Stimulated activated naive CD8-positive, alpha-beta T cell treated with anti-CD3 and anti-CD28 coated beads, Interleukin-15, amount 100 ng/mL, for 72 hours (primary cell): ENCODE results near the gene MYH9.
"Not testable (repeated sequence)": the region's sequence is repeated elsewhere in the genome, so short reads cannot be mapped to it uniquely, and the experiment has no call there.

ENCODE experiments used
- ATAC-seq: fragments of 150-1000 bp; cut with Tn5 transposase; 2 replicates; pipeline ENCODE4 v1.10.0; 2021; ENCODE audit warnings: mild to moderate bottlenecking, moderate library complexity
- DNase-seq, 2 donors: peaks; one replicate each; pipeline ENCODE4 v3.0.0; 2021 to 2022
- H3K27ac Mint-ChIP-seq, 2 donors: one replicate each; pipeline ENCODE4 v1.8.0; 2022; ENCODE audit warnings: mild to moderate bottlenecking in 2 of 2, mixed read lengths in 2 of 2, moderate library complexity in 2 of 2
- H3K27me3 Mint-ChIP-seq: one replicate; pipeline ENCODE4 v1.8.0; 2022; ENCODE audit warnings: mixed read lengths
- H3K4me1 Mint-ChIP-seq: one replicate; pipeline ENCODE4 v1.8.0; 2022; ENCODE audit warnings: mild to moderate bottlenecking, mixed read lengths
- H3K4me3 Mint-ChIP-seq, 2 donors: one replicate each; pipeline ENCODE4 v1.8.0; 2022; ENCODE audit warnings: mild to moderate bottlenecking in 2 of 2, mixed read lengths in 2 of 2, moderate library complexity in 1 of 2
- H3K9me3 Mint-ChIP-seq, 2 donors: one replicate each; pipeline ENCODE4 v1.8.0; 2022; ENCODE audit warnings: mixed read lengths in 2 of 2

Gene MYH9

GRCh38 chr22:36298601-36299000 is 89.2 kb downstream of the MYH9 start:
- Mint-ChIP-seq H3K4me1 (peaks cover 43% of the 10 kb centered on the region), H3K27me3 (no peaks in the 10 kb centered on the region), H3K9me3 (no peaks in the 10 kb centered on the region), H3K4me3 (no peak overlapping the region), H3K27ac (no peak overlapping the region)
- ATAC-seq, result no peak
- no peak for DNase-seq

DNA sequence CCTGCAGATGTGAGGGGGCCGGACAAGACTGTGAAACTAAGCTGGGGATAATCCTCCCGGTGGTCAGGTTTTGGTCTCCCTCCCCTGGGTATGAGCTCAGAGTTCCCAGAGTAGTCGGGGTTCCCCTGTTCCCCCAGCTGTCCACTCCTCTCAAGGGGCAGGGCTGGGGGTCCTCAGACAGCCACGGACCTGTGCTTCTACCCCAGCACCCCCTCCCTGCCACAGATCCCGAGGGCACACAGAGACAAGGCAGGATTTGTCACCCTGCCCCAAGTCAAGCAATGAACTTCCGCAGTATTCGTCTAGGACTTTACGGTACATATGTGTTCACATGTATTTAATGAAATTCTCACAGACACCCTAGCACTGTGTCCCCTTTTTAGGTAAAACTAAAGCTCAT is 89.6 kb downstream of the MYH9 start:
- peak overlapping the region in 1 of 2 donors; percentile 42 for H3K27ac Mint-ChIP-seq
- H3K4me3 Mint-ChIP-seq, result no peak overlapping the region
- no peak for DNase-seq
- peaks cover 46% of the 10 kb centered on the region for H3K4me1 Mint-ChIP-seq
- no peak for ATAC-seq
- no peaks in the 10 kb centered on the region for H3K9me3 Mint-ChIP-seq
- H3K27me3 Mint-ChIP-seq, result no peaks in the 10 kb centered on the region

DNA sequence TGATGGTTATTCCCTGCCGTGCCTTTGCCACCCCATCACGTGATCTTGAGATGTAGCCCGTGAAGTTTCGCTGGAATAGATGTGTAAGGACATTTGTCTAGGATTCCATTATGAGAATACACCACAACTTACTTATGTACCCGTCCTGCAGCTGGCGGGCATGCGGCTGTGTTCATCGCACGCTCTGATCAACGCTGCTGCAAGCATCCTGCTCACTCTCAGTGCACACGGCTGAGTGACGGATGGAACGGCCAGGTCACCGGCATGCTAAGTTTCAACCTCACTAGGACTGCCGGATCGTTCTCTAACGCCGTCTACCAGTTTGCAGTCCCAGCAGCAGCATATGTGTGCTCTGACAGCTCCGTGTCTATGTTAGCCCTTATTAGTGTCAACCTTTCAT is 90.2 kb downstream of the MYH9 start:
- Mint-ChIP-seq H3K9me3 (no peaks in the 10 kb centered on the region), H3K4me3 (no peak overlapping the region), H3K27me3 (no peaks in the 10 kb centered on the region), H3K27ac (no peak overlapping the region), H3K4me1 (peaks cover 51% of the 10 kb centered on the region)
- no peak for ATAC-seq
- no peak for DNase-seq

- Mint-ChIP-seq H3K27me3 (no peaks in the 10 kb centered on the region), H3K27ac (peak overlapping the region in 1 of 2 donors; percentile 82), H3K4me3 (no peak overlapping the region), H3K9me3 (peaks cover 0 to 7% of the 10 kb centered on the region in 2 donors), H3K4me1 (peaks cover 56% of the 10 kb centered on the region)
- no peak for ATAC-seq
- no peak for DNase-seq
Observed at GRCh38 chr22:36296690-36297089, 91.1 kb downstream of the MYH9 start.

- no peak overlapping the region for H3K4me3 Mint-ChIP-seq
- H3K27ac Mint-ChIP-seq, result peak overlapping the region in 1 of 2 donors; percentile 12
- peaks cover 0 to 7% of the 10 kb centered on the region in 2 donors for H3K9me3 Mint-ChIP-seq
- ATAC-seq (no peak), DNase-seq (no peak)
- no peaks in the 10 kb centered on the region for H3K27me3 Mint-ChIP-seq
- peaks cover 49% of the 10 kb centered on the region for H3K4me1 Mint-ChIP-seq
Observed at GRCh38 chr22:36295247-36295646, 92.5 kb downstream of the MYH9 start.

- peak overlapping the region in 1 of 2 donors; percentile 12 for H3K27ac Mint-ChIP-seq
- no peak overlapping the region for H3K4me3 Mint-ChIP-seq
- peaks cover 52% of the 10 kb centered on the region for H3K4me1 Mint-ChIP-seq
- H3K9me3 Mint-ChIP-seq, result peaks cover 0 to 7% of the 10 kb centered on the region in 2 donors
- ATAC-seq, result no peak
- no peak for DNase-seq
- H3K27me3 Mint-ChIP-seq, result no peaks in the 10 kb centered on the region
Observed at GRCh38 chr22:36294801-36295200, 93.0 kb downstream of the MYH9 start.

DNA sequence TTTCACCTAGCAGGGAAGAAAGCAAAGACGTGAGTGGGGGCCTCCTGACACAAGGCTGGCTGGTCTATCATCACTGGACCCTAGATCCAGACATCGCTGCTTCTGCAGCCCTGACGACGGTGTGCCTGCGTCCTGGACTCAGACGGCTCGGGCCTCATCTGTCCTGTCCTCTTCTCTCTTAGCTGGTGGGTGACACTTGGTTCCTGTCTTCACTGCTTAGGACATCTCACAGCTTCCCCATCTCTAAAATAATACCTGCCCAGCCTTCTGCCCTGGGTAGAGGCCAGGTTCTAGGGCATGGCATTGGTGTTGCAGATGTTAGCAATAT is 93.5 kb downstream of the MYH9 start:
- Mint-ChIP-seq H3K27me3 (no peaks in the 10 kb centered on the region), H3K4me3 (no peak overlapping the region), H3K9me3 (peaks cover 0 to 7% of the 10 kb centered on the region in 2 donors), H3K4me1 (peaks cover 58% of the 10 kb centered on the region), H3K27ac (peak overlapping the region in 1 of 2 donors; percentile 83)
- DNase-seq (no peak), ATAC-seq (no peak)

DNA sequence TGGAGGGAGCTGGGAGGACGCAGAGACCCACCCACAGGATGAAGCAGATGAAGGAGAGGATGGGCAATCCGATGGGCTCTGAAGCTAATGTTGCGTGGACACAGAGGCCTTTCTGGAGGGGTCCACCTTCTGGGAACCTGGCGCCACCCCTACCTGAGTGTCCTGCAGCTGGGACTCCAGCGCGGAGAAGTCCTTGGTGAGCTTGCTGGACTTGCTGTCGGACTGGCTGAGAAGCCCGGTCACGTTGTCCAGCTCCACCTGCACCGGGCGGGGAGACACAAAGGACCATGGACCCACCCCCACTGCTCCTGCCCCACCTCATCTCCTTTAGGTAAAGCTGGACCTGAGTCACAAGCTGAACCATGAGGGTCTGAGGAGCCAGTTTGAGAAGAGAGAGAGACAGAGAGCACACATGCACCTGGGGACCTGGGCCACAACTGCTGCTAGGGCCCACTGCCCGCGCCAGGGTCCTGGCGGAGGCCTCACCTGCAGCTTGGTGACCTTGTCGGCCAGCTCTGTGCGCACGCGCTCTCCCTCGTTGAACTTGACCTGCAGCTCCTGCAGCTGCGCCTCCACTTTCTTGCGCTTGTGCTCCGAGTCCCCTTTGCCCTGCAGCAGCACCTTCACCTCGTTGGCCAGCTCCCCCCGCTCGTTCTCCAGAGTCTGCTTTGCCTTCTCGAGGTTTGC is 94.0 kb downstream of the MYH9 start:
- no peaks in the 10 kb centered on the region for H3K27me3 Mint-ChIP-seq
- ATAC-seq (no peak), DNase-seq (no peak)
- peaks cover 0 to 7% of the 10 kb centered on the region in 2 donors for H3K9me3 Mint-ChIP-seq
- H3K4me1 Mint-ChIP-seq, result peaks cover 63% of the 10 kb centered on the region
- no peak overlapping the region for H3K4me3 Mint-ChIP-seq
- H3K27ac Mint-ChIP-seq, result peak overlapping the region in 1 of 2 donors; percentile 83

- Mint-ChIP-seq H3K27ac (peak overlapping the region in 1 of 2 donors; percentile 94), H3K27me3 (no peaks in the 10 kb centered on the region), H3K9me3 (peaks cover 0 to 7% of the 10 kb centered on the region in 2 donors), H3K4me1 (peaks cover 71% of the 10 kb centered on the region), H3K4me3 (no peak overlapping the region)
- DNase-seq (no peak), ATAC-seq (no peak)
Observed at GRCh38 chr22:36292823-36293530, 94.8 kb downstream of the MYH9 start.

GRCh38 chr22:36291831-36292740 is 95.7 kb downstream of the MYH9 start:
- Mint-ChIP-seq H3K27ac (peak overlapping the region in 1 of 2 donors; percentile 94), H3K27me3 (no peaks in the 10 kb centered on the region), H3K4me1 (peaks cover 76% of the 10 kb centered on the region), H3K4me3 (no peak overlapping the region), H3K9me3 (peaks cover 0 to 7% of the 10 kb centered on the region in 2 donors)
- ATAC-seq (no peak), DNase-seq (no peak)

DNA sequence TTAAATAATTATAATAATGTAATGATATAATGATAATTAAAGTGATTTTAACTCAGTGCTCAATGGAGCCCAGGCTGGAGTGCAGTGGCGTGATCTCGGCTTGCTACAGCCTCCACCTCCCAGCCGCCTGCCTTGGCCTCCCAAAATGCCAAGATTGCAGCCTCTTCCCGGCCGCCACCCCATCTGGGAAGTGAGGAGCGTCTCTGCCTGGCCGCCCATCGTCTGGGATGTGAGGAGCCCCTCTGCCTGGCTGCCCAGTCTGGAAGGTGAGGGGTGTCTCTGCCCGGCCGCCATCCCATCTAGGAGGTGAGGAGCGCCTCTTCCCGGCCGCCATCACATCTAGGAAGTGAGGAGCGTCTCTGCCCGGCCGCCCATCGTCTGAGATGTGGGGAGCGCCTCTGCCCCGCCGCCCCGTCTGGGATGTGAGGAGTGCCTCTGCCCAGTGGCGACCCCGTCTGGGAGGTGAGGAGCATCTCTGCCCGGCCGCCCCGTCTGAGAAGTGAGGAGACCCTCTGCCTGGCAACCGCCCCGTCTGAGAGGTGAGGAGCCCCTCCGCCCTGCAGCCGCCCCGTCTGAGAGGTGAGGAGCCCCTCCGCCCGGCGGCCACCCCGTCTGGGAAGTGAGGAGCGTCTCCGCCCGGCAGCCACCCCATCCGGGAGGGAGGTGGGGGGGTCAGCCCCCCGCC is 97.2 kb downstream of the MYH9 start:
- peaks cover 74% of the 10 kb centered on the region for H3K4me1 Mint-ChIP-seq
- not testable (repeated sequence) for H3K4me3 Mint-ChIP-seq, H3K9me3 Mint-ChIP-seq, H3K27me3 Mint-ChIP-seq, DNase-seq, ATAC-seq
- peak overlapping the region in 1 of 2 donors; percentile 42 for H3K27ac Mint-ChIP-seq

GRCh38 chr22:36289948-36290371 is 97.8 kb downstream of the MYH9 start:
- peak; percentile 46 for ATAC-seq
- not testable (repeated sequence) for DNase-seq, H3K4me3 Mint-ChIP-seq, H3K27me3 Mint-ChIP-seq, H3K9me3 Mint-ChIP-seq
- peak overlapping the region; percentile 27 to 96 for H3K27ac Mint-ChIP-seq
- H3K4me1 Mint-ChIP-seq, result peaks cover 70% of the 10 kb centered on the region

- DNase-seq (no peak), ATAC-seq (no peak)
- Mint-ChIP-seq H3K4me1 (peaks cover 67% of the 10 kb centered on the region), H3K9me3 (peaks cover 0 to 7% of the 10 kb centered on the region in 2 donors), H3K27ac (peak overlapping the region; percentile 37 to 61), H3K27me3 (no peaks in the 10 kb centered on the region), H3K4me3 (no peak overlapping the region)
Observed at GRCh38 chr22:36289406-36289870, 98.3 kb downstream of the MYH9 start.

GRCh38 chr22:36288571-36289405 is 99.0 kb downstream of the MYH9 start:
- peaks cover 0 to 7% of the 10 kb centered on the region in 2 donors for H3K9me3 Mint-ChIP-seq

More at GRCh38 chr22:36288571-36289405, 99.0 kb downstream of the MYH9 start:
- Mint-ChIP-seq H3K27ac (peak overlapping the region; percentile 37 to 88), H3K4me1 (peaks cover 63% of the 10 kb centered on the region), H3K4me3 (no peak overlapping the region), H3K27me3 (no peaks in the 10 kb centered on the region)
- DNase-seq (no peak), ATAC-seq (no peak)
